ENCODE measurements around the gene SEL1L3. TPM values are rescaled to one million over a fixed set of nuclear protein-coding genes. Genes with fewer than 3 reads are reported as not detected.

SEL1L3 gene
- total and polyA plus RNA-seq, 11 donors: 1.1 to 20.7 (median 3.6) TPM

- no peaks in the 10 kb centered on the region for H3K9me3 ChIP-seq
- H3K27ac ChIP-seq: no peak overlapping the region
- intact Hi-C loops (cut with DNase I): no loop called here
- H3K27me3 ChIP-seq: no peaks in the 10 kb centered on the region
- no peaks in the 10 kb centered on the region for H3K36me3 ChIP-seq
- H3K4me1 ChIP-seq: peaks cover 0 to 5% (median 0%) of the 10 kb centered on the region in 12 donors
- H3K4me3 ChIP-seq: no peak overlapping the region
- no peak for TF ChIP-seq CTCF (IDR thresholded peaks at IDR 0.05)
- no peak for TF ChIP-seq POLR2A (IDR thresholded peaks at IDR 0.05)
- 89 to 94% (median 90%) methylated on average over 8 to 9 of the region's 9 CpGs for WGBS, 4 donors
- no peak for ATAC-seq
- no peak for DNase-seq
Observed at GRCh38 chr4:25727711-25728493, 134.9 kb downstream of the SEL1L3 start.

GRCh38 chr4:25725870-25726269 lies 136.9 kb downstream of the SEL1L3 start:
- H3K9me3 ChIP-seq: no peaks in the 10 kb centered on the region
- H3K27me3 ChIP-seq: no peaks in the 10 kb centered on the region
- intact Hi-C loops (cut with DNase I): no loop called here
- H3K36me3 ChIP-seq: no peaks in the 10 kb centered on the region
- TF ChIP-seq CTCF (IDR thresholded peaks at IDR 0.05): no peak
- 51 to 57% (median 51%) methylated on average over 7 of the region's 7 CpGs for WGBS, 4 donors
- peaks cover 0 to 7% (median 0%) of the 10 kb centered on the region in 12 donors for H3K4me1 ChIP-seq
- ATAC-seq (no peak), DNase-seq (no peak)
- no peak overlapping the region for H3K27ac ChIP-seq
- H3K4me3 ChIP-seq: no peak overlapping the region

- H3K27ac ChIP-seq: no peak overlapping the region
- 75 to 100% (median 84%) methylated on average over 1 of the region's 1 CpG for WGBS, 4 donors
- H3K36me3 ChIP-seq: no peaks in the 10 kb centered on the region
- H3K9me3 ChIP-seq: no peaks in the 10 kb centered on the region
- ATAC-seq (no peak), DNase-seq (no peak)
- no peaks in the 10 kb centered on the region for H3K27me3 ChIP-seq
- H3K4me3 ChIP-seq: no peak overlapping the region
- intact Hi-C loops (cut with DNase I): no loop called here
- TF ChIP-seq CTCF (IDR thresholded peaks at IDR 0.05) (no peak), POLR2A (IDR thresholded peaks at IDR 0.05) (no peak)
- peaks cover 0 to 7% (median 0%) of the 10 kb centered on the region in 12 donors for H3K4me1 ChIP-seq
Observed at GRCh38 chr4:25723409-25723808, 139.4 kb downstream of the SEL1L3 start.

GRCh38 chr4:25722964-25723363 lies 139.8 kb downstream of the SEL1L3 start:
- Histone ChIP-seq H3K4me3 (no peak overlapping the region), H3K36me3 (no peaks in the 10 kb centered on the region), H3K4me1 (peaks cover 0 to 7% (median 0%) of the 10 kb centered on the region in 12 donors), H3K9me3 (no peaks in the 10 kb centered on the region), H3K27me3 (no peaks in the 10 kb centered on the region), H3K27ac (no peak overlapping the region)
- intact Hi-C loops (cut with DNase I): no loop called here
- DNase-seq: peak in 1 of 5 donors; percentile 28
- WGBS, 4 donors: 18 to 35% (median 26%) methylated on average over 3 of the region's 3 CpGs
- peak in 2 of 4 donors; percentile 54 to 82 for ATAC-seq
- no peak for TF ChIP-seq POLR2A (IDR thresholded peaks at IDR 0.05)
- no peak for TF ChIP-seq CTCF (IDR thresholded peaks at IDR 0.05)
